CD4-positive, alpha-beta T cell (primary cell): ENCODE data around the gene CCM2L. TPM values are rescaled to one million over a fixed set of nuclear protein-coding genes. Genes with fewer than 3 reads are reported as not detected.

ENCODE experiments used
- ATAC-seq: fragments of 200-7000 bp; cut with Tn5 transposase; one replicate; pipeline ENCODE4 v1.10.0; 2022; ENCODE audit warnings: mild to moderate bottlenecking; ENCODE audit not compliant: poor library complexity
- CTCF ChIA-PET: fragments of 350-600 bp; sonication (Branson Sonifier 250); formaldehyde crosslinking; loops from one replicate; lab custom pipeline; 2021; ENCODE audit warnings: antibody characterized with exemption, inconsistent platforms; lab: Charles Lee
- POLR2A ChIA-PET: fragments of 350-600 bp; sonication (Branson Sonifier 250); formaldehyde crosslinking; loops from one replicate; lab custom pipeline; 2021; ENCODE audit warnings: antibody characterized with exemption, inconsistent platforms; lab: Charles Lee
- DNase-seq, 14 experiments: peaks; one replicate each; pipeline ENCODE4 v3.0.0-alpha.2; 2013 to 2020; ENCODE audit warnings: mixed read lengths in 2 of 14
- H3K27ac ChIP-seq, 2 donors: one replicate each; pipeline versions ENCODE4 v1.5.1 to v1.7.0; 2013; ENCODE audit warnings: low read length in 2 of 2, low read depth in 1 of 2, mild to moderate bottlenecking in 1 of 2
- H3K27me3 ChIP-seq, 2 experiments: 1 replicate in 1 of 2; 2 replicates in 1 of 2; pipeline versions ENCODE4 v1.6.1 to v1.7.0; 2013; ENCODE audit warnings: low read length in 2 of 2, control low read depth in 1 of 2, mild to moderate bottlenecking in 1 of 2, moderate library complexity in 1 of 2; ENCODE audit not compliant: insufficient read depth in 2 of 2, control insufficient read depth in 1 of 2
- H3K36me3 ChIP-seq: one replicate; pipeline ENCODE4 v1.6.1; 2013; ENCODE audit warnings: low read length, control low read depth; ENCODE audit not compliant: insufficient read depth
- H3K4me1 ChIP-seq: one replicate; pipeline ENCODE4 v1.6.1; 2013; ENCODE audit warnings: low read length, control low read depth; ENCODE audit not compliant: insufficient read depth
- H3K4me3 ChIP-seq: one replicate; pipeline ENCODE4 v1.5.1; 2013; ENCODE audit warnings: mild to moderate bottlenecking, low read length, moderate library complexity
- H3K9me3 ChIP-seq, 2 experiments: 1 replicate in 1 of 2; 2 replicates in 1 of 2; pipeline versions ENCODE4 v1.6.1 to v1.7.0; 2013; ENCODE audit warnings: low read length in 2 of 2, mild to moderate bottlenecking in 2 of 2, control low read depth in 1 of 2, moderate library complexity in 1 of 2; ENCODE audit not compliant: control insufficient read depth in 1 of 2, insufficient read depth in 1 of 2
- H3K27ac Mint-ChIP-seq: one replicate; pipeline ENCODE4 v1.8.0; 2020; ENCODE audit warnings: mixed read lengths
- H3K27me3 Mint-ChIP-seq: one replicate; pipeline ENCODE4 v1.8.0; 2021; ENCODE audit warnings: mixed read lengths
- H3K36me3 Mint-ChIP-seq: one replicate; pipeline ENCODE4 v1.8.0; 2021; ENCODE audit warnings: low read depth, mixed read lengths
- H3K4me1 Mint-ChIP-seq: one replicate; pipeline ENCODE4 v1.8.0; 2021; ENCODE audit warnings: low read depth, mixed read lengths
- H3K4me3 Mint-ChIP-seq: one replicate; pipeline ENCODE4 v1.8.0; 2020; ENCODE audit warnings: mild to moderate bottlenecking, mixed read lengths
- H3K9me3 Mint-ChIP-seq: one replicate; pipeline ENCODE4 v1.8.0; 2020; ENCODE audit warnings: mixed read lengths
- intact Hi-C, 2 experiments: fragments of 100-400 bp; cut with DNase I in 1 of 2; cut with micrococcal nuclease in 1 of 2; formaldehyde crosslinking; loops; one replicate each; pipeline versions ENCODE4 v1.15.1 to v1.9.0; 2023 to 2025; cut with DNase I, micrococcal nuclease
- total RNA-seq, 174 experiments: library from RNA in 2 of 174; stranded (reverse) in 2 of 174; gene quantifications; one replicate each; pipeline ENCODE4 v1.2.3 and lab custom pipeline; 2021 to 2026
- TF ChIP-seq, protein P1 (sequence below): fragments of 200-600 bp; IDR thresholded peaks from one replicate; pipeline ENCODE4 v1.8.0; 2022; ENCODE audit warnings: antibody characterized with exemption, mild to moderate bottlenecking

Gene CCM2L
- total RNA-seq, 2 experiments from 2014 or later: not detected

DNA sequence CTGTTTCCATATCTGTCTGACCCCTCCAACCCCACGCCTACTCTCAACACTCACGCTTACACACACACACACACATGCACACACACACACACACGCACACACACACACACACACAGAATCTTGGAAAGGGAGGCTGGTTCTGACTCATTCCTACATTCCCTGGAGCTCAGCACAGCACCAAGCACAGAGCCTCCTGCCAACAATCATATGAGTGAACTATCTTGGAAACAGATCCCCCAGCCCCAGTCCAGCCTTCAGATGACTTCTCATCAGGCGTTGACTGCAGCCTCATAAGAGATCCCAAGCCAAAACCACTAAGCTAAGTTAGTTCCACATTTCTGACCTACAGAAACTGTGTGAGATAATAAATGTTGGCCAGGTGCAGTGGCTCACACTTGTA, 27.7 kb downstream of the CCM2L start:
- no peaks in the 10 kb centered on the region for H3K4me1 Mint-ChIP-seq
- H3K27ac Mint-ChIP-seq: no peak overlapping the region
- H3K9me3 Mint-ChIP-seq: no peaks in the 10 kb centered on the region
- DNase-seq (no peak), ATAC-seq (no peak)
- H3K9me3 ChIP-seq: no peaks in the 10 kb centered on the region
- H3K4me3 ChIP-seq: no peak overlapping the region
- POLR2A ChIA-PET: no interaction called here
- peaks cover 7% of the 10 kb centered on the region for H3K4me1 ChIP-seq
- no peaks in the 10 kb centered on the region for H3K36me3 Mint-ChIP-seq
- no peak overlapping the region for H3K27ac ChIP-seq
- H3K27me3 Mint-ChIP-seq: peaks cover 77% of the 10 kb centered on the region
- no peaks in the 10 kb centered on the region for H3K36me3 ChIP-seq
- intact Hi-C loops: no loop called here
- H3K27me3 ChIP-seq: peaks cover 9 to 39% of the 10 kb centered on the region in 2 experiments
- no peak overlapping the region for H3K4me3 Mint-ChIP-seq
- CTCF ChIA-PET: no interaction called here
- TF ChIP-seq, protein P1, sequence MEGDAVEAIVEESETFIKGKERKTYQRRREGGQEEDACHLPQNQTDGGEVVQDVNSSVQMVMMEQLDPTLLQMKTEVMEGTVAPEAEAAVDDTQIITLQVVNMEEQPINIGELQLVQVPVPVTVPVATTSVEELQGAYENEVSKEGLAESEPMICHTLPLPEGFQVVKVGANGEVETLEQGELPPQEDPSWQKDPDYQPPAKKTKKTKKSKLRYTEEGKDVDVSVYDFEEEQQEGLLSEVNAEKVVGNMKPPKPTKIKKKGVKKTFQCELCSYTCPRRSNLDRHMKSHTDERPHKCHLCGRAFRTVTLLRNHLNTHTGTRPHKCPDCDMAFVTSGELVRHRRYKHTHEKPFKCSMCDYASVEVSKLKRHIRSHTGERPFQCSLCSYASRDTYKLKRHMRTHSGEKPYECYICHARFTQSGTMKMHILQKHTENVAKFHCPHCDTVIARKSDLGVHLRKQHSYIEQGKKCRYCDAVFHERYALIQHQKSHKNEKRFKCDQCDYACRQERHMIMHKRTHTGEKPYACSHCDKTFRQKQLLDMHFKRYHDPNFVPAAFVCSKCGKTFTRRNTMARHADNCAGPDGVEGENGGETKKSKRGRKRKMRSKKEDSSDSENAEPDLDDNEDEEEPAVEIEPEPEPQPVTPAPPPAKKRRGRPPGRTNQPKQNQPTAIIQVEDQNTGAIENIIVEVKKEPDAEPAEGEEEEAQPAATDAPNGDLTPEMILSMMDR: no peak

DNA sequence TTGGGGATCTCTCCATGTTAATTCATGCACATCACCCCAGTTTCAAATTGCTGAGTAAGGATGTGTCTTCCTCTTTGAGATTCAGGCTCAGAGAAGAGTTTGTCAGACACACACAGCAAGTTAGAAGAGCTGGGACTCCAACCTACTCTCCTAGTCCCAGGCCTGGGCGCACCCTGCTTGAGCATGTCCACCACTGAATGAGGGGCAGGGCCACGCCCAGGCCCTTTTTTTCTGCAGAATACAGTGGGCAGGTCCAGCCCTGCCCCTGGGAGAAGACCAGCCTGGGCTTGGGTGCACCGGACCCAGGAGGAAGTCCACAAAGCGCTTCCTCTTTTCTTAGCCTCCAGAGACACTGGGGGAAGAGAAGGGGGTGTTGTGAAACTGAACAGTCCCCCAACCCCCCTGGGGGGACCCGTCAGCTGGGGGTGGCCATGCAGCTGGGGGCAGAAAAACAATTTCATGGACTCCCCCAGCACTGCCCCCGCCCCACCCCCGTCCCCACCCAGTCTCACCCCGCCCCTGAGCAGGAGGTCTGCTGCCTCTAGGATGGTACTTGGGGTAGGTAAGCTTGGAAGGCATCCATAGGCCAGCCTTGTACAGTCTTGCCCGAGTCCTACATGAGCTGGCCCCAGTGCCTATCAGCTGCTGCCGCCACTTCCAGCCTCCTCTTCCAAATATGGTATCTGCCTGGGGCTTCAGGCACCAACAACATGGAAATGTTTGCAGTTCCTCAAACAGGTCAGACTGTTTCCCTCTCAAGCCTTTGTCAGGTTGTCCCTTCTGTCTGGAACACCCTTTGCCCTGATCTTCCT, 30.1 kb downstream of the CCM2L start:
- intact Hi-C loops: no loop called here
- no peak overlapping the region for H3K4me3 ChIP-seq
- ChIA-PET CTCF (no interaction called here), POLR2A (no interaction called here)
- H3K27me3 ChIP-seq: peaks cover 9 to 34% of the 10 kb centered on the region in 2 experiments
- no peak overlapping the region for H3K27ac Mint-ChIP-seq
- no peaks in the 10 kb centered on the region for H3K36me3 ChIP-seq
- peaks cover 68% of the 10 kb centered on the region for H3K27me3 Mint-ChIP-seq
- DNase-seq (peak in 2 of 14 experiments; percentile 39 to 44), ATAC-seq (no peak)
- H3K9me3 Mint-ChIP-seq: no peaks in the 10 kb centered on the region
- no peaks in the 10 kb centered on the region for H3K9me3 ChIP-seq
- H3K4me1 ChIP-seq: no peaks in the 10 kb centered on the region
- no peak overlapping the region for H3K27ac ChIP-seq
- TF ChIP-seq, protein P1: no peak
- H3K36me3 Mint-ChIP-seq: no peaks in the 10 kb centered on the region
- H3K4me3 Mint-ChIP-seq: no peak overlapping the region
- no peaks in the 10 kb centered on the region for H3K4me1 Mint-ChIP-seq

DNA sequence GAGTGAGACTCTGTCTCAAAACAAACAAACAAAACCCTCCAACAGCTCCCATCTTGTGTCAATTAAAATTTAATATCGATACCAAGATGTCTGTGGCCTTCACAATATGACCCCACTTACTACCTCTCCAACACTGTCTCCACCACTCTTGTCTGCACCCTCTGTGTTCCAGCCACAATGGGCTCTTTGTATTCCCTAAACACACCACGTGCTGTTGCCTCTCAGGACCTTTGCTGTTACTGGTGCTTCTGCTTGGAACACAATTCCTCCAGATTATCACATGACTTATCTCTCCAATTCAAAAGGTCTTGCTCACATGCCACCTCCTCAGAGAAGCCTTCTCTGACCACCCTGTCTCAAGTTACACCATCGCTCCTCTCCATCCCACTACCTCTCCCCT, 35.8 kb downstream of the CCM2L start:
- H3K27ac ChIP-seq: no peak overlapping the region
- ChIA-PET POLR2A (no interaction called here), CTCF (no interaction called here)
- no peak overlapping the region for H3K27ac Mint-ChIP-seq
- no peaks in the 10 kb centered on the region for H3K36me3 ChIP-seq
- peaks cover 16 to 30% of the 10 kb centered on the region in 2 experiments for H3K27me3 ChIP-seq
- H3K4me3 Mint-ChIP-seq: no peak overlapping the region
- ATAC-seq (no peak), DNase-seq (no peak)
- H3K4me3 ChIP-seq: no peak overlapping the region
- H3K4me1 Mint-ChIP-seq: no peaks in the 10 kb centered on the region
- peaks cover 0 to under 1% of the 10 kb centered on the region in 2 experiments for H3K9me3 ChIP-seq
- TF ChIP-seq, protein P1: no peak
- intact Hi-C loops: no loop called here
- H3K36me3 Mint-ChIP-seq: no peaks in the 10 kb centered on the region
- no peaks in the 10 kb centered on the region for H3K9me3 Mint-ChIP-seq
- peaks cover under 1% of the 10 kb centered on the region for H3K4me1 ChIP-seq
- peaks cover 67% of the 10 kb centered on the region for H3K27me3 Mint-ChIP-seq
